Activated CD4-positive, alpha-beta T cell treated with anti-CD3 and anti-CD28 coated beads for 48 hours (primary cell): ENCODE data around the gene VPS13A.

ENCODE experiments used
- DNase-seq: peaks from one replicate; pipeline ENCODE4 v3.0.0-alpha.2; 2020

The VPS13A gene

GRCh38 chr9:77462066-77462465 is 284.7 kb downstream of the VPS13A start:
- DNase-seq: no peak

DNA sequence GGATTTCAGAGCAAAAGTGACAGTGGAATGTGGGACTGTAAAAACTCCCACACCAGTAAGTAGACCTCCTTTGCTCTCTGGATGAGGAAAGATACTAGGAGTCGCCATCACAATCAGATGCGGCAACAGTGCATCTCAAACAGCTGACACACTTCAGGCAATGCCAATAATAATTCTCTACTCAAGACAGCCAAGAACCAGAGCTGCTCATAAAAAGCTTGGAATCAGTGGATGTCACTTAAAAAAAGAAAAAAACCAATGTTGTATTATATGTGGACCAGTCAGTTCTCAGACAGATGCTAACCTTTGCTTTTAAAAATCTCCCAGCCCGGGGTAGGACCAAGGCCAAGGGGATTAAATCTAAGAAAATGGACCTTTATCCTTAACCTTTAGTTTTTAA is 285.8 kb downstream of the VPS13A start:
- no peak for DNase-seq

- DNase-seq: no peak
Measured at GRCh38 chr9:77464661-77465060, 287.3 kb downstream of the VPS13A start.

DNA sequence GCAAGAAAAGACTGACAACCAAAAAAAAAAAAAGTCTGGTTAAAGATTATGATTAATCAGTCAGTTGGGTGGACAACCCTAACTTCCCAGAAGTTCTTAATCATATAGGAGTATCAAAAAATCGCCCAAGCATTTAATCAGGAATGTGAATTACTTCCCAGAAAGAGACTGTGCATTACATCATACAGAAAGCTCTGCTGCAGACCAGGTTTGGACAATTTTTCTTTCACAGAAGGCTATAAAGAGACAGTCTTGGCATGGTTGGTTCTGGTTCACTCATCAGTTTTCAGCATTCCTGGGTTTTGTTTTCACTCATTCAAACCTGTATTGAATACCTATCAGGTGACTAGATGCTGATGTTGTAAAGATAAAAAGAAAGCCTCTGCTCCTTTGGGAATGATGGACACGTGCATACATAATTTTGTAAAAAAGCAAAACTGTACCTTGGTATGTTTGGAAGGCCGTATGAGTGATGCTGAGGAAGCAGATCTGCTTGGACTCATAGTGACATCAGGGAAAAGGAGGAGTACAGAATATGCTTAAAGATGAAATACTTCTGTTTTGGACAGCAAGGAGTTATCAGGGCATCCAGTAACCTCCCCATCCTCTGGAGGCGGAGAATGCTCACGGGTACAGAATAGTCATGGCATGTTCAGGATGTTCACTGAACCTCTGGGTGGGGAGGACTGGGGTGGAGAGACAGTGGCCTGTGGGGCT is 292.3 kb downstream of the VPS13A start:
- no peak for DNase-seq
